Subcutaneous abdominal adipose tissue (tissue), 5 donors: ENCODE data around the gene MS4A18.
A peak's percentile ranks its signal among the peaks of the same experiment; 100 is the strongest.

Experiments
- H3K27ac ChIP-seq: one replicate; pipeline ENCODE4 v1.7.0; 2013; ENCODE audit warnings: low read depth, mild to moderate bottlenecking, inconsistent platforms, low read length, moderate library complexity
- H3K27me3 ChIP-seq, 5 donors: one replicate each; pipeline ENCODE4 v1.7.0; 2013; ENCODE audit warnings: low read length in 5 of 5, inconsistent platforms in 1 of 5; ENCODE audit not compliant: control insufficient read depth in 5 of 5, insufficient read depth in 4 of 5
- H3K36me3 ChIP-seq, 5 donors: one replicate each; pipeline ENCODE4 v1.7.0; 2013; ENCODE audit warnings: low read length in 5 of 5; ENCODE audit not compliant: control insufficient read depth in 5 of 5, insufficient read depth in 5 of 5
- H3K4me1 ChIP-seq, 5 donors: one replicate each; pipeline ENCODE4 v1.7.0; 2013; ENCODE audit warnings: low read length in 5 of 5, mild to moderate bottlenecking in 3 of 5, moderate library complexity in 1 of 5; ENCODE audit not compliant: control insufficient read depth in 5 of 5, insufficient read depth in 5 of 5
- H3K4me3 ChIP-seq, 5 donors: one replicate each; pipeline ENCODE4 v1.7.0; 2013; ENCODE audit warnings: low read length in 5 of 5, low read depth in 1 of 5
- H3K9ac ChIP-seq, 5 donors: one replicate each; pipeline ENCODE4 v1.7.0; 2013; ENCODE audit warnings: low read length in 5 of 5, mild to moderate bottlenecking in 4 of 5, moderate library complexity in 3 of 5
- H3K9me3 ChIP-seq, 5 donors: one replicate each; pipeline ENCODE4 v1.7.0; 2013; ENCODE audit warnings: low read length in 5 of 5; ENCODE audit not compliant: control insufficient read depth in 5 of 5
- donor health status: healthy.
- donor health status: healthy.
- donor health status: healthy.
- donor health status: healthy.
- donor health status: healthy.

MS4A18 gene

GRCh38 chr11:60771879-60772525, 47.5 kb downstream of the MS4A18 start:
- Histone ChIP-seq H3K27ac (no peak overlapping the region), H3K36me3 (no peaks in the 10 kb centered on the region), H3K9ac (peak overlapping the region in 1 of 5 donors; percentile 30), H3K27me3 (peaks cover 0 to 22% (median 5%) of the 10 kb centered on the region in 5 donors), H3K4me1 (peaks cover 0 to 14% (median 11%) of the 10 kb centered on the region in 5 donors), H3K4me3 (no peak overlapping the region), H3K9me3 (no peaks in the 10 kb centered on the region)

DNA sequence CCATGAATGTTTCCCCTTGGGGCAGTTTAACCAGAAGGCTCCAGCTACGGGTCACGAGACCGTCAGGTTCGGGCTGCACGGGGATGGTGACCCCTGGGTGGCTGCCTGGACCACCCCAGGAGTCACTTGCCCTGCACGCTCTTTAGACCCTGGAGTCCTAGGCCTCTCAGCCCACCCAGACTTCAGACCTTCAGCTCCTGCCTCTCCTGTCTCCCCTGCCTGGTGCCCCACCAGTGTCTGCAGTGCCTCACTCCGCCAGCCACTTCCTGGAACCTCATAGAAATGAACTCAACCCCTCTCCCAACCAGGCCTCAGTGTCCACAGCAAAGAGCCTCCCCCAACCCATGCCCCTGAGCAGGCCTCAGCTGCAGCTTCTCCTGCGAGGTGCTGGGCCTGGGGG, 48.1 kb downstream of the MS4A18 start:
- Histone ChIP-seq H3K9ac (no peak overlapping the region), H3K4me3 (no peak overlapping the region), H3K9me3 (no peaks in the 10 kb centered on the region), H3K36me3 (no peaks in the 10 kb centered on the region), H3K27ac (no peak overlapping the region), H3K4me1 (peaks cover 2 to 16% (median 11%) of the 10 kb centered on the region in 5 donors), H3K27me3 (peaks cover 0 to 16% (median 0%) of the 10 kb centered on the region in 5 donors)

DNA sequence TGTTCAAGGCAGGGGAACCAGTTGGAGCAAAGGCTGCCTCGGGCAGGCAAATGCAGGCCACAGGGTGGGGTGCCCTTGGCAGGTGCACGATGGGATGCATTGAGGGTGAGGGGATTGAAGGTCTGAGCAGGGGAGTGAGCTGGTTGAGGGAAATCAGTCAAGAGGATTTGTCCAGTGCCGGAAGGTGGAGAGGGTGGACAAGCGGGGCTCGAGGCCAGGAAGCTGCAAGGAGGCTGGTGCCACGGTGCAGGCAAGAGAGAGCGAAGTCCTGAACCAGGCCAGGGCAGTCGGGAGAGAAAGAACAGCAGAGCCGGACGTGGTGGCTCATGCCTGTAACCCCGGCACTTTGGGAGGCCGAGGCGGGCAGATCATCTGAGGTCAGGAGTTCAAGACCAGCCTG, 50.2 kb downstream of the MS4A18 start:
- H3K36me3 ChIP-seq: no peaks in the 10 kb centered on the region
- H3K9me3 ChIP-seq: no peaks in the 10 kb centered on the region
- H3K9ac ChIP-seq: no peak overlapping the region
- H3K4me3 ChIP-seq: no peak overlapping the region
- H3K27me3 ChIP-seq: peaks cover 0 to 16% (median 0%) of the 10 kb centered on the region in 5 donors
- peaks cover 2 to 18% (median 11%) of the 10 kb centered on the region in 5 donors for H3K4me1 ChIP-seq
- H3K27ac ChIP-seq: no peak overlapping the region

- Histone ChIP-seq H3K27ac (no peak overlapping the region), H3K27me3 (peaks cover 0 to 16% (median 0%) of the 10 kb centered on the region in 5 donors), H3K9ac (no peak overlapping the region), H3K4me3 (no peak overlapping the region), H3K4me1 (peaks cover 2 to 18% (median 11%) of the 10 kb centered on the region in 5 donors), H3K9me3 (no peaks in the 10 kb centered on the region), H3K36me3 (no peaks in the 10 kb centered on the region)
Observed at GRCh38 chr11:60775420-60775961, 51.0 kb downstream of the MS4A18 start.

GRCh38 chr11:60776167-60776566, 51.6 kb downstream of the MS4A18 start:
- H3K9me3 ChIP-seq: no peaks in the 10 kb centered on the region
- H3K9ac ChIP-seq: no peak overlapping the region
- H3K4me3 ChIP-seq: no peak overlapping the region
- peaks cover 2 to 18% (median 11%) of the 10 kb centered on the region in 5 donors for H3K4me1 ChIP-seq
- peaks cover 0 to 12% (median 0%) of the 10 kb centered on the region in 5 donors for H3K27me3 ChIP-seq
- no peak overlapping the region for H3K27ac ChIP-seq
- H3K36me3 ChIP-seq: no peaks in the 10 kb centered on the region

DNA sequence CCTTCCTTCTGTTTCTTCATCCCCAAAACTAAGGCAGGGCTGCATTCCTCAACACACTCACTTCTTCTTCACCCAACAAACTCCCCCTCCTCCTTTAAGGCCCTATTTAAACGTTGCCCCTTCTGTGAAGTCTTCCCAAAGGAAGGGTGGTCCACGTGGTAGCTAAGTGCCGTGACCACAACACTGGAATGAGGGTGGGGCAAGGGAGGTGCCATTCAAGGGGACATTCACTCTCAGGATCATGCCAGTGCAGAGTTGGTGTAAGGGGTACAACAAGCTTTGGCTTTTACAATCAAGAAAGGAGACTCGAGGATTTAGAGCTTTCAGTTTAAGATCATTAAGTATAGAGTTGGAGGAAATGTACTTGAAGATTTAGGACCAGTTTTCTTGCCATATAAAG, 52.6 kb downstream of the MS4A18 start:
- Histone ChIP-seq H3K27ac (no peak overlapping the region), H3K36me3 (no peaks in the 10 kb centered on the region), H3K9ac (no peak overlapping the region), H3K4me3 (no peak overlapping the region), H3K4me1 (peaks cover 2 to 18% (median 11%) of the 10 kb centered on the region in 5 donors), H3K27me3 (peaks cover 0 to 5% (median 0%) of the 10 kb centered on the region in 5 donors), H3K9me3 (no peaks in the 10 kb centered on the region)

- Histone ChIP-seq H3K27me3 (peaks cover 0 to 5% (median 0%) of the 10 kb centered on the region in 5 donors), H3K27ac (no peak overlapping the region), H3K9ac (no peak overlapping the region), H3K9me3 (no peaks in the 10 kb centered on the region), H3K4me3 (no peak overlapping the region), H3K36me3 (no peaks in the 10 kb centered on the region), H3K4me1 (peaks cover 2 to 18% (median 11%) of the 10 kb centered on the region in 5 donors)
Observed at GRCh38 chr11:60777572-60777971, 53.1 kb downstream of the MS4A18 start.

- H3K4me3 ChIP-seq: no peak overlapping the region
- no peak overlapping the region for H3K9ac ChIP-seq
- no peaks in the 10 kb centered on the region for H3K36me3 ChIP-seq
- H3K9me3 ChIP-seq: no peaks in the 10 kb centered on the region
- no peak overlapping the region for H3K27ac ChIP-seq
- peaks cover 2 to 20% (median 17%) of the 10 kb centered on the region in 5 donors for H3K4me1 ChIP-seq
- peaks cover 0 to 2% (median 0%) of the 10 kb centered on the region in 5 donors for H3K27me3 ChIP-seq
Observed at GRCh38 chr11:60780065-60780464, 55.5 kb downstream of the MS4A18 start.

- Histone ChIP-seq H3K27me3 (peaks cover 0 to 2% (median 0%) of the 10 kb centered on the region in 5 donors), H3K36me3 (no peaks in the 10 kb centered on the region), H3K27ac (no peak overlapping the region), H3K4me1 (peaks cover 2 to 20% (median 17%) of the 10 kb centered on the region in 5 donors), H3K9me3 (no peaks in the 10 kb centered on the region), H3K9ac (no peak overlapping the region), H3K4me3 (no peak overlapping the region)
Observed at GRCh38 chr11:60780774-60781173, 56.3 kb downstream of the MS4A18 start.

DNA sequence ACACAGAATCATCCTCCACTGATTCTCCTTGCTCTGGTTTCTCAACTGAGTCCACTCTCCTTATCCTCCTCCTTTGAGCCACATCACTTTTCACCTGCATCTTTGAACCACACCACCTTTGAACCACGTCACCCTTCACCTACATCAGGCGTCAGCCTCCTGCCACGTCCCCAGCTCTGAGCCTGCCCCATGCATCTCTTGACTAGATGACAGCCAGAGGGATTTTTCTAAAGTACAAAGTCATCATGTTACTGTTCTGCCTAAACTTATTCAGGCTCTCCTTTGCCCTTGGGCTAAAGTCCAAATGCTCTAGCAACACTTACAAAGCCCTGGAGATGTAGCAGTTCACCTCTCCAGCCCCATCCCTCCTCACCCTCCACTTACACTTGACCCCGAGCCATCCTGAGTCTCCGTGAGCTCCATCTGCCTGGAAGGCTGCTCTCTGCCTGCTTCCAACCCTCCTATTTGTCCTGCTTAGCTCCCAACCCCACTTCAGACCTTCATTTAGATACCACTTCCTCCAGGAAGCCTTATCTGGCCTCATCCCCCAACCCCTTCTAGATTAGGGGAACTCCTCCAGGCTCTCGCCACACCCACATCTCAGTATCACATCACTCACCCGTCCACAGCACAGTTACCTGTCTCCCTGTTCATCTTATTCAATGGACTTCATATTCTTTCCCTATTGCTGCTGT, 56.9 kb downstream of the MS4A18 start:
- Histone ChIP-seq H3K9me3 (no peaks in the 10 kb centered on the region), H3K9ac (no peak overlapping the region), H3K36me3 (no peaks in the 10 kb centered on the region), H3K4me3 (no peak overlapping the region), H3K27ac (no peak overlapping the region), H3K27me3 (peaks cover 0 to 2% (median 0%) of the 10 kb centered on the region in 5 donors), H3K4me1 (peaks cover 3 to 21% (median 19%) of the 10 kb centered on the region in 5 donors)
